Non-pigmented ciliary epithelial cell (primary cell): ENCODE data around the gene VAV3.
"Not testable (repeated sequence)": the region's sequence is repeated elsewhere in the genome, so short reads cannot be mapped to it uniquely, and the experiment has no call there.

ENCODE experiments used
- DNase-seq: peaks from one replicate; pipeline ENCODE4 v3.0.0-alpha.2; 2010; ENCODE audit warnings: low read depth

Gene VAV3

GRCh38 chr1:107935396-107936064 lies 29.4 kb downstream of the VAV3 start:
- no peak for DNase-seq

GRCh38 chr1:107934578-107934977 lies 30.4 kb downstream of the VAV3 start:
- no peak for DNase-seq

GRCh38 chr1:107933736-107934135 lies 31.2 kb downstream of the VAV3 start:
- DNase-seq = no peak

GRCh38 chr1:107930292-107930691 lies 34.7 kb downstream of the VAV3 start:
- no peak for DNase-seq

- no peak for DNase-seq
Observed at GRCh38 chr1:107927820-107928219, 37.2 kb downstream of the VAV3 start.

GRCh38 chr1:107926436-107927080 lies 38.4 kb downstream of the VAV3 start:
- no peak for DNase-seq

GRCh38 chr1:107925565-107925964 lies 39.4 kb downstream of the VAV3 start:
- DNase-seq = no peak

- DNase-seq = no peak
Observed at GRCh38 chr1:107920999-107921398, 44.0 kb downstream of the VAV3 start.

GRCh38 chr1:107920561-107920960 lies 44.4 kb downstream of the VAV3 start:
- no peak for DNase-seq

- no peak for DNase-seq
Observed at GRCh38 chr1:107919953-107920352, 45.0 kb downstream of the VAV3 start.

- DNase-seq = no peak
Observed at GRCh38 chr1:107914119-107914765, 50.7 kb downstream of the VAV3 start.

GRCh38 chr1:107912656-107913055 lies 52.3 kb downstream of the VAV3 start:
- no peak for DNase-seq

GRCh38 chr1:107900090-107900945 lies 64.7 kb downstream of the VAV3 start:
- DNase-seq = no peak

- DNase-seq = no peak
Observed at GRCh38 chr1:107899655-107900054, 65.3 kb downstream of the VAV3 start.

- no peak for DNase-seq
Observed at GRCh38 chr1:107897438-107898345, 67.3 kb downstream of the VAV3 start.

- DNase-seq = no peak
Observed at GRCh38 chr1:107896936-107897335, 68.0 kb downstream of the VAV3 start.

GRCh38 chr1:107896401-107896800 lies 68.6 kb downstream of the VAV3 start:
- DNase-seq = no peak

- no peak for DNase-seq
Observed at GRCh38 chr1:107895403-107896191, 69.4 kb downstream of the VAV3 start.

- no peak for DNase-seq
Observed at GRCh38 chr1:107894605-107895004, 70.4 kb downstream of the VAV3 start.

- not testable (repeated sequence) for DNase-seq
Observed at GRCh38 chr1:107893350-107893749, 71.6 kb downstream of the VAV3 start.

- DNase-seq = no peak
Observed at GRCh38 chr1:107889524-107889923, 75.5 kb downstream of the VAV3 start.
